ENCODE results near the gene RHEBL1.

Gene RHEBL1

DNA sequence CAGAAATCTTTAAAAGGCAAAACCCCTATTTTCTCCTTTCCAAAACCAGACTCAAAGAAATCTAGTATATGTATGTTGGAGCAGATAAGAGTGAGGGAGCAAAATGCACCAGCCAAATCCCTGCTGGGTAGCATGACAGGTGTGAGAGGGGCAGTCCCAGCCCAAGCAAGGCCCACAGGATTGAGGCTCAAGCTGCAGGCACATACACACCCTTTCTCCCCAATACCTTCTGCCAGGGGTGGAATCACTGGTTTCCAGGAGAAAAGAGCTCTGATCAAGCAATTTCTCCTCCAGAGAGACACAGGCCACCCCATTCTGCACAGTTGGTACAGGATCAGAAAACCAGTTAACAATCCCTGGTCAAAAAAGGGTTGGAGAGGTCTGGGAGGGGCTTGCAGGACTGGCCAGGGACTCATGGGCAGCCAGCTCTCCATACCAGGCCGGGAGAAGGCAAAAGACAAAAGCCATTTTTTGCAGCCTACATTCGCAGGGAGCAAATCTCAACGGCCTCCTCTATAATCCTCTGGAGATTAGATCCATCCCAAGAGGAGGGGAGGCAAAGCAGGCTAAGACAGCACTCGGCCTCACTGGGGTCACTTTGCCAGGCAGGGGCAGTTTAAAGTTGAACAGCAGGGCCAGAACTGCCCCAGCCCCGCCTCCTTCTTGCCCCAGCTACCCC lies 11.3 kb downstream of the RHEBL1 start:
- Histone ChIP-seq H3K4me1 (ENCODE audit: control insufficient read depth, insufficient read depth, low read depth, low read length) (peaks cover 27% of the 10 kb centered on the region), H4K8ac (ENCODE audit: low read length) (no peak overlapping the region), H3K9me3 (ENCODE audit: control insufficient read depth, low read length) (no peaks in the 10 kb centered on the region), H2BK5ac (ENCODE audit: low read depth, low read length, poor library complexity, severe bottlenecking) (no peak overlapping the region), H4K91ac (ENCODE audit: low read length) (no peak overlapping the region), H3K27me3 (ENCODE audit: control insufficient read depth in 1 of 2, insufficient read depth in 1 of 2, low read length in 2 of 2) (no peaks in the 10 kb centered on the region), H3K4me2 (ENCODE audit: low read length, poor library complexity, severe bottlenecking) (peak overlapping the region; percentile 84), H3K23ac (ENCODE audit: low read length in 2 of 2) (no peak overlapping the region), H3K9ac (ENCODE audit: low read length) (peak overlapping the region; percentile 97), H2AFZ (ENCODE audit: low read depth, low read length) (no peak overlapping the region), H3K18ac (ENCODE audit: low read depth in 1 of 2, low read length in 2 of 2) (no peak overlapping the region), H3K14ac (ENCODE audit: low read length in 2 of 2) (peak overlapping the region in 1 of 2 experiments; percentile 41), H2BK12ac (ENCODE audit: low read length in 2 of 2) (no peak overlapping the region), H2AK5ac (ENCODE audit: low read length, severe bottlenecking) (no peak overlapping the region), H3K79me1 (replicated peaks; ENCODE audit: low read length, poor library complexity, severe bottlenecking) (peaks cover 8% of the 10 kb centered on the region), H3K4me3 (ENCODE audit: insufficient read depth in 1 of 2, low read depth in 1 of 2, low read length in 2 of 2) (peak overlapping the region; percentile 94 to 96), H3K27ac (ENCODE audit: low read length, poor library complexity, severe bottlenecking) (peak overlapping the region; percentile 66), H3K4ac (ENCODE audit: low read depth in 1 of 2, low read length in 2 of 2) (peak overlapping the region in 1 of 2 experiments; percentile 43), H3K36me3 (ENCODE audit: control insufficient read depth in 1 of 2, insufficient read depth in 2 of 2, low read depth in 1 of 2, low read length in 2 of 2) (peaks cover 14 to 20% of the 10 kb centered on the region in 2 experiments), H2BK15ac (ENCODE audit: low read depth, poor library complexity, severe bottlenecking) (no peak overlapping the region), H2BK120ac (ENCODE audit: low read depth, low read length) (no peak overlapping the region)
- 2% methylated on average over 5 of the region's 5 CpGs for WGBS
- DNase-seq: no peak

DNA sequence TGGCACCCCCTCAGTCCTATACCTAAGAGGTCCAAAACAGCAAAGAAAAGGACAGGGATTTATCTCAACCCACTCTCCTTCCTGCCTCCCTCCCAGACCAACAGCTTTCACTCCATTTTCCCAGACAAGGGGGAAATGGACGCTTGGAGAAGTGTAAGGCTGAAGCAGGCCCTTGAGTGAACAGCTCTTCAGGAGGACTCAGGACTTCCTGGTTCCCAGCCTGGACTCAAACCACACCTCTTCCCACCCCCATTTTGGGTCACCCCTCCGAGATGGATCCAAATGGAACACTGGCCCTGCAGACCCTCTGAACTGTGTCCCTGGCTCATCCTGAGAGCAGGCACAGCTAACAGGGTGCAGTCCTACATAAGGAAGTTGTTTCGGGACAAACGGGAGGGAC lies 11.9 kb downstream of the RHEBL1 start:
- H2BK12ac ChIP-seq (ENCODE audit: low read length in 2 of 2): no peak overlapping the region
- H4K91ac ChIP-seq (ENCODE audit: low read length): no peak overlapping the region
- H3K27me3 ChIP-seq (ENCODE audit: control insufficient read depth in 1 of 2, insufficient read depth in 1 of 2, low read length in 2 of 2): no peaks in the 10 kb centered on the region
- H2AFZ ChIP-seq (ENCODE audit: low read depth, low read length): no peak overlapping the region
- no peak overlapping the region for H2BK120ac ChIP-seq (ENCODE audit: low read depth, low read length)
- no peaks in the 10 kb centered on the region for H3K9me3 ChIP-seq (ENCODE audit: control insufficient read depth, low read length)
- no peak overlapping the region for H4K8ac ChIP-seq (ENCODE audit: low read length)
- H3K27ac ChIP-seq (ENCODE audit: low read length, poor library complexity, severe bottlenecking): no peak overlapping the region
- peak overlapping the region; percentile 53 to 96 for H3K4me3 ChIP-seq (ENCODE audit: insufficient read depth in 1 of 2, low read depth in 1 of 2, low read length in 2 of 2)
- peak overlapping the region; percentile 97 for H3K9ac ChIP-seq (ENCODE audit: low read length)
- no peak overlapping the region for H2BK5ac ChIP-seq (ENCODE audit: low read depth, low read length, poor library complexity, severe bottlenecking)
- H3K4me2 ChIP-seq (ENCODE audit: low read length, poor library complexity, severe bottlenecking): peak overlapping the region; percentile 84
- H3K36me3 ChIP-seq (ENCODE audit: control insufficient read depth in 1 of 2, insufficient read depth in 2 of 2, low read depth in 1 of 2, low read length in 2 of 2): peaks cover 20 to 26% of the 10 kb centered on the region in 2 experiments
- no peak overlapping the region for H2BK15ac ChIP-seq (ENCODE audit: low read depth, poor library complexity, severe bottlenecking)
- H3K79me1 ChIP-seq (replicated peaks; ENCODE audit: low read length, poor library complexity, severe bottlenecking): peaks cover 12% of the 10 kb centered on the region
- H3K4ac ChIP-seq (ENCODE audit: low read depth in 1 of 2, low read length in 2 of 2): no peak overlapping the region
- no peak overlapping the region for H2AK5ac ChIP-seq (ENCODE audit: low read length, severe bottlenecking)
- H3K14ac ChIP-seq (ENCODE audit: low read length in 2 of 2): peak overlapping the region in 1 of 2 experiments; percentile 69
- H3K23ac ChIP-seq (ENCODE audit: low read length in 2 of 2): peak overlapping the region in 1 of 2 experiments; percentile 53
- no peak overlapping the region for H3K18ac ChIP-seq (ENCODE audit: low read depth in 1 of 2, low read length in 2 of 2)
- WGBS: 41% methylated on average over 4 of the region's 4 CpGs
- DNase-seq: peak; percentile 34
- H3K4me1 ChIP-seq (ENCODE audit: control insufficient read depth, insufficient read depth, low read depth, low read length): peaks cover 30% of the 10 kb centered on the region

DNA sequence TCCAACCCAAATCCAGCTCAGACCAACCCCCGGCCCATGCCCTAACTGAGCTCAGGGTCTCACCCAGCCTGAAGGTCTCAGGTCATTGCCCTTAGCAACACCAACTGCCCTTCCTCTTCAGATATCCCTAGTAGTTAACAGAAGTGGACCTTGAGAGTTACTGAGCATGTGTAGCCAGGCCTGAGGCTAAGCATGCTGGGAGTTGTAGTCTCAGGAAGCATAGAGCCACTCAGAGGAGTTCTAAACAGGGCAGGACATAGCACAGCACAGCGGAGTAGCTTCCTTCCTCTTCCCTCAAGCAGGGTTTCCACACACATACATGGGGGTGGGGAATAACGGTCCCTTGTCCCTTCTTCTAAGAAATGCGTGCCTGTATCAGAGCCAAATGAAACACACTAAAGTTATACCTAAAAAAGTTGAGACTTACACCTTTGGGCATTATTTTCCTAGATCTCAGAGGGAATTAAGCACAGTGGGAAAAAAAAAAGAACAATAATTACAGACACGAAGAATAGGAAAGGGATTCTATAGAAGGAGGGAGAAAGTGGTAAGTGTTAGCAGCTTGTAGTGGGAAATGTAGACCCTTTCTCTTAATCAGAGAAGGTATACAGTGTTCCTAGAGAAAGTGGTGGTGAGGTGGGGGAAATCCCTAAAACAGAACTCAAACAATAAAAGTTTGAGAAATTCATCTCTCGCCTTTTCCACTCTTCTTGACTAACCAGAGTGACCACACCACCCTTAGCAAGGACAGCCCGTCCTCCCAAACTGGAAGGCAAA lies 13.6 kb downstream of the RHEBL1 start:
- peak overlapping the region; percentile 97 for H3K9ac ChIP-seq (ENCODE audit: low read length)
- H3K23ac ChIP-seq (ENCODE audit: low read length in 2 of 2): no peak overlapping the region
- no peak overlapping the region for H2BK12ac ChIP-seq (ENCODE audit: low read length in 2 of 2)
- peaks cover 31% of the 10 kb centered on the region for H3K4me1 ChIP-seq (ENCODE audit: control insufficient read depth, insufficient read depth, low read depth, low read length)
- H2BK5ac ChIP-seq (ENCODE audit: low read depth, low read length, poor library complexity, severe bottlenecking): no peak overlapping the region
- H3K27ac ChIP-seq (ENCODE audit: low read length, poor library complexity, severe bottlenecking): no peak overlapping the region
- H3K9me3 ChIP-seq (ENCODE audit: control insufficient read depth, low read length): no peaks in the 10 kb centered on the region
- no peak overlapping the region for H4K8ac ChIP-seq (ENCODE audit: low read length)
- DNase-seq: peak; percentile 91
- WGBS: 63% methylated on average over 6 of the region's 7 CpGs
- no peak overlapping the region for H2AFZ ChIP-seq (ENCODE audit: low read depth, low read length)
- H3K4ac ChIP-seq (ENCODE audit: low read depth in 1 of 2, low read length in 2 of 2): no peak overlapping the region
- H3K4me2 ChIP-seq (ENCODE audit: low read length, poor library complexity, severe bottlenecking): peak overlapping the region; percentile 17
- no peak overlapping the region for H2BK15ac ChIP-seq (ENCODE audit: low read depth, poor library complexity, severe bottlenecking)
- H3K14ac ChIP-seq (ENCODE audit: low read length in 2 of 2): no peak overlapping the region
- no peak overlapping the region for H2AK5ac ChIP-seq (ENCODE audit: low read length, severe bottlenecking)
- H3K36me3 ChIP-seq (ENCODE audit: control insufficient read depth in 1 of 2, insufficient read depth in 2 of 2, low read depth in 1 of 2, low read length in 2 of 2): peaks cover 38 to 43% of the 10 kb centered on the region in 2 experiments
- no peak overlapping the region for H2BK120ac ChIP-seq (ENCODE audit: low read depth, low read length)
- H3K4me3 ChIP-seq (ENCODE audit: insufficient read depth in 1 of 2, low read depth in 1 of 2, low read length in 2 of 2): peak overlapping the region in 1 of 2 experiments; percentile 96
- no peak overlapping the region for H3K18ac ChIP-seq (ENCODE audit: low read depth in 1 of 2, low read length in 2 of 2)
- no peaks in the 10 kb centered on the region for H3K27me3 ChIP-seq (ENCODE audit: control insufficient read depth in 1 of 2, insufficient read depth in 1 of 2, low read length in 2 of 2)
- H3K79me1 ChIP-seq (replicated peaks; ENCODE audit: low read length, poor library complexity, severe bottlenecking): peaks cover 22% of the 10 kb centered on the region
- H4K91ac ChIP-seq (ENCODE audit: low read length): no peak overlapping the region

DNA sequence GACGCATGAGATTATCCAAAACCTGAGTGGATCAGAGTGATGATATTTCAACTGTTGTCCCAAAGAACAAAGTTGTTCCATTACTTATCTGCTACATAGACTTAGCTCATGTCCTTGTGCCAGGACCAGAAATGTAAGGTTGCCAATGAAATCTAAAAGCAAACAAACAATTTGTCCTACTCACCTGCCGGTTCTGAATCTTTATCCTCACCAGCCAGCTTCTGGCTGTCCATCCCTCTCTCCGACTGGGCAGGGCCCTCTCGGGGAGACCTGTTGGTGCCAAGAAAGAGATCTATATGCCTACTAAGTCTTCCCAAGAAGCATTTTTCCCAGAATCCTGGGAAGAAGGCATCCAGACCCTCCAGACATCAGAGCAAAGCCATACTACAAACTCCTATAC lies 14.7 kb downstream of the RHEBL1 start:
- DNase-seq: no peak
- Histone ChIP-seq H3K18ac (ENCODE audit: low read depth in 1 of 2, low read length in 2 of 2) (no peak overlapping the region), H3K4ac (ENCODE audit: low read depth in 1 of 2, low read length in 2 of 2) (no peak overlapping the region), H3K27ac (ENCODE audit: low read length, poor library complexity, severe bottlenecking) (no peak overlapping the region), H2AFZ (ENCODE audit: low read depth, low read length) (no peak overlapping the region), H2AK5ac (ENCODE audit: low read length, severe bottlenecking) (no peak overlapping the region), H3K27me3 (ENCODE audit: control insufficient read depth in 1 of 2, insufficient read depth in 1 of 2, low read length in 2 of 2) (no peaks in the 10 kb centered on the region), H3K4me2 (ENCODE audit: low read length, poor library complexity, severe bottlenecking) (no peak overlapping the region), H3K23ac (ENCODE audit: low read length in 2 of 2) (no peak overlapping the region), H3K36me3 (ENCODE audit: control insufficient read depth in 1 of 2, insufficient read depth in 2 of 2, low read depth in 1 of 2, low read length in 2 of 2) (peaks cover 48 to 54% of the 10 kb centered on the region in 2 experiments), H4K8ac (ENCODE audit: low read length) (no peak overlapping the region), H2BK5ac (ENCODE audit: low read depth, low read length, poor library complexity, severe bottlenecking) (no peak overlapping the region), H2BK12ac (ENCODE audit: low read length in 2 of 2) (no peak overlapping the region), H3K4me3 (ENCODE audit: insufficient read depth in 1 of 2, low read depth in 1 of 2, low read length in 2 of 2) (no peak overlapping the region), H3K14ac (ENCODE audit: low read length in 2 of 2) (no peak overlapping the region), H3K4me1 (ENCODE audit: control insufficient read depth, insufficient read depth, low read depth, low read length) (peaks cover 35% of the 10 kb centered on the region), H4K91ac (ENCODE audit: low read length) (no peak overlapping the region), H2BK120ac (ENCODE audit: low read depth, low read length) (no peak overlapping the region), H2BK15ac (ENCODE audit: low read depth, poor library complexity, severe bottlenecking) (no peak overlapping the region), H3K9ac (ENCODE audit: low read length) (peak overlapping the region; percentile 30), H3K79me1 (replicated peaks; ENCODE audit: low read length, poor library complexity, severe bottlenecking) (peaks cover 26% of the 10 kb centered on the region), H3K9me3 (ENCODE audit: control insufficient read depth, low read length) (no peaks in the 10 kb centered on the region)
- 99% methylated on average over 4 of the region's 4 CpGs for WGBS

Measured in mesenchymal stem cell (in vitro differentiated cells and primary cell).